Neural progenitor cell (in vitro differentiated cells): ENCODE measurements around the gene PRR22. TPM values are rescaled to one million over a fixed set of nuclear protein-coding genes. Genes with fewer than 3 reads are reported as not detected.
"Not testable (repeated sequence)": the region's sequence is repeated elsewhere in the genome, so short reads cannot be mapped to it uniquely, and the experiment has no call there.

ENCODE experiments used
- DNase-seq: peaks from one replicate; pipeline ENCODE4 v3.0.0-alpha.2; 2016; ENCODE audit warnings: low spot score
- H2AFZ ChIP-seq: fragments of 200-600 bp; sonication (generic); replicated peaks from 2 replicates; pipeline ENCODE4 v1.6.1; 2016; ENCODE audit warnings: antibody characterized with exemption
- H3F3A ChIP-seq: fragments of 200-600 bp; sonication (generic); 2 replicates; pipeline ENCODE4 v1.6.1; 2016; ENCODE audit warnings: antibody characterized with exemption, low read depth
- H3K27ac ChIP-seq: fragments of 200-600 bp; sonication (generic); 2 replicates; pipeline ENCODE4 v1.5.1; 2016; ENCODE audit warnings: mild to moderate bottlenecking
- H3K27me3 ChIP-seq: fragments of 200-600 bp; sonication (generic); 2 replicates; pipeline ENCODE4 v1.6.1; 2016; ENCODE audit warnings: mild to moderate bottlenecking, moderate library complexity
- H3K36me3 ChIP-seq: fragments of 200-600 bp; sonication (generic); 2 replicates; pipeline ENCODE4 v1.5.1; 2016
- H3K4me1 ChIP-seq: fragments of 200-600 bp; sonication (generic); 2 replicates; pipeline ENCODE4 v1.6.1; 2016; ENCODE audit warnings: mixed run types
- H3K4me2 ChIP-seq: fragments of 200-600 bp; sonication (generic); 2 replicates; pipeline ENCODE4 v1.6.1; 2016
- H3K4me3 ChIP-seq: fragments of 200-600 bp; sonication (generic); 2 replicates; pipeline ENCODE4 v1.5.1; 2016
- H3K79me2 ChIP-seq: fragments of 200-600 bp; sonication (generic); 2 replicates; pipeline ENCODE4 v1.6.1; 2016; ENCODE audit warnings: low read depth
- H3K9ac ChIP-seq: fragments of 200-600 bp; sonication (generic); 2 replicates; pipeline ENCODE4 v1.6.1; 2016
- H3K9me3 ChIP-seq: fragments of 200-600 bp; sonication (generic); 2 replicates; pipeline ENCODE4 v1.5.1; 2016; ENCODE audit warnings: low read depth
- H4K20me1 ChIP-seq: fragments of 200-600 bp; sonication (generic); 2 replicates; pipeline ENCODE4 v1.6.1; 2016; ENCODE audit warnings: low read depth
- H3K27ac Mint-ChIP-seq: 3 replicates; pipeline ENCODE4 v1.8.0; 2021; ENCODE audit warnings: mixed read lengths
- H3K27me3 Mint-ChIP-seq: 2 replicates; pipeline ENCODE4 v1.8.0; 2022; ENCODE audit warnings: low read depth, mild to moderate bottlenecking, inconsistent platforms, moderate library complexity, mixed read lengths; ENCODE audit not compliant: insufficient read depth
- H3K36me3 Mint-ChIP-seq: 3 replicates; pipeline ENCODE4 v1.8.0; 2021; ENCODE audit warnings: mixed read lengths
- H3K4me1 Mint-ChIP-seq: 3 replicates; pipeline ENCODE4 v1.8.0; 2021; ENCODE audit warnings: mixed read lengths
- H3K4me3 Mint-ChIP-seq: 3 replicates; pipeline ENCODE4 v1.8.0; 2021; ENCODE audit warnings: mild to moderate bottlenecking, moderate library complexity, mixed read lengths
- H3K9me3 Mint-ChIP-seq: 3 replicates; pipeline ENCODE4 v1.8.0; 2020; ENCODE audit warnings: mixed read lengths
- EZH2 ChIP-seq: fragments of 200-600 bp; sonication (generic); IDR thresholded peaks from 2 replicates; pipeline ENCODE4 v1.6.1; 2017; ENCODE audit warnings: antibody characterized with exemption, mild to moderate bottlenecking, moderate library complexity
- EZH2phosphoT487 ChIP-seq: fragments of 200-600 bp; sonication (generic); IDR thresholded peaks from 2 replicates; pipeline ENCODE4 v1.6.1; 2017; ENCODE audit warnings: antibody characterized with exemption
- total RNA-seq: library from RNA; depleted of rRNA; stranded (reverse); fragments of >200 nt; gene quantifications from 2 replicates; pipeline ENCODE4 v1.2.3, GENCODE V29; 2015; ENCODE audit warnings: low replicate concordance
- TF ChIP-seq, protein P1 (sequence below): fragments of 200-600 bp; sonication (generic); IDR thresholded peaks from 2 replicates; pipeline ENCODE4 v1.5.1; 2017; ENCODE audit warnings: antibody characterized with exemption, mild to moderate bottlenecking

PRR22 gene
- total RNA-seq, 1 donor from 2014 or later = not detected

DNA sequence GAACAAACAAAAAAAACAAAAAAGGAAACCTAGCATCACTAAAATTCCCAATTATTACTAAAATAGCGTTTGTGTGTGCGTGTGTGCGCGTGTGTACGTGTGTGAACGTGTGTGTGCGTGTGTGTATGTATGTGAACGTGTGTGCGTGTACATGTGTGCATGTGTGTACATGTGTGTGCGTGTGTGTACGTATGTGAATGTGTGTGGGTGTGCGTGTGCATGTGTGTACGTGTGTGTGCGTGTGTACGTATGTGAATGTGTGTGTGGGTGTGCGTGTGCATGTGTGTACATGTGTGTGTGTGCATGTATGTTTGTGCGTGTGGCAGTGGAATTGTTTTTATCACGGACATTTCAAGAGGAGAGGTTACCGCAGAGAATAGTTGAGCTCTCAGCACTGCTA is 42.5 kb downstream of the PRR22 start:
- no peaks in the 10 kb centered on the region for H3F3A ChIP-seq

DNA sequence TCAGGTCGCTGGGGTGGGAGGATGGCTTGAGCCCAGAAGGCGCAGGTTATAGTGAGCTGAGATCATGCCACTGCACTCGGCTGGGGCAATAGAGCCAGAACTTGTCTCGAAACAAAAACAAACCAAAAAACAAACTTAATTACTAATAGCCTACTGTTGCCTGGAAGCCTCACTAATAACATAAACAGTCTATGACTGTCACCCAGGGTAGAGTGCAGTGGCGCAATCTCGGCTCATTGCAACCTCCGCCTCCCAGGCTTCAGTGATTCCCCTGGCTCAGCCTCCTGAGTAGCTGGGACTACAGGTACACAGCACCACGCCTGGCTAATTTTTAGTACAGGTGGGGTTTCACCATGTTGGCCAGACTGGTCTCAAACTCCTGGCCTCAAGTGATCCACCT is 46.1 kb downstream of the PRR22 start:
- Mint-ChIP-seq H3K27me3 (peaks cover 12% of the 10 kb centered on the region), H3K4me3 (no peak overlapping the region), H3K27ac (no peak overlapping the region), H3K4me1 (no peaks in the 10 kb centered on the region), H3K9me3 (peaks cover 4% of the 10 kb centered on the region), H3K36me3 (no peaks in the 10 kb centered on the region)
- H2AFZ ChIP-seq = no peak overlapping the region
- no peak overlapping the region for H3K4me3 ChIP-seq
- H3K4me1 ChIP-seq = no peaks in the 10 kb centered on the region
- no peak overlapping the region for H3K9ac ChIP-seq
- no peaks in the 10 kb centered on the region for H3K36me3 ChIP-seq
- no peaks in the 10 kb centered on the region for H3K79me2 ChIP-seq
- no peak for DNase-seq
- TF ChIP-seq EZH2 (no peak), EZH2phosphoT487 (no peak)
- TF ChIP-seq, protein P1, sequence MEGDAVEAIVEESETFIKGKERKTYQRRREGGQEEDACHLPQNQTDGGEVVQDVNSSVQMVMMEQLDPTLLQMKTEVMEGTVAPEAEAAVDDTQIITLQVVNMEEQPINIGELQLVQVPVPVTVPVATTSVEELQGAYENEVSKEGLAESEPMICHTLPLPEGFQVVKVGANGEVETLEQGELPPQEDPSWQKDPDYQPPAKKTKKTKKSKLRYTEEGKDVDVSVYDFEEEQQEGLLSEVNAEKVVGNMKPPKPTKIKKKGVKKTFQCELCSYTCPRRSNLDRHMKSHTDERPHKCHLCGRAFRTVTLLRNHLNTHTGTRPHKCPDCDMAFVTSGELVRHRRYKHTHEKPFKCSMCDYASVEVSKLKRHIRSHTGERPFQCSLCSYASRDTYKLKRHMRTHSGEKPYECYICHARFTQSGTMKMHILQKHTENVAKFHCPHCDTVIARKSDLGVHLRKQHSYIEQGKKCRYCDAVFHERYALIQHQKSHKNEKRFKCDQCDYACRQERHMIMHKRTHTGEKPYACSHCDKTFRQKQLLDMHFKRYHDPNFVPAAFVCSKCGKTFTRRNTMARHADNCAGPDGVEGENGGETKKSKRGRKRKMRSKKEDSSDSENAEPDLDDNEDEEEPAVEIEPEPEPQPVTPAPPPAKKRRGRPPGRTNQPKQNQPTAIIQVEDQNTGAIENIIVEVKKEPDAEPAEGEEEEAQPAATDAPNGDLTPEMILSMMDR = no peak
- no peaks in the 10 kb centered on the region for H4K20me1 ChIP-seq
- H3F3A ChIP-seq = no peaks in the 10 kb centered on the region
- H3K9me3 ChIP-seq = no peaks in the 10 kb centered on the region
- H3K27ac ChIP-seq = no peak overlapping the region
- no peak overlapping the region for H3K4me2 ChIP-seq
- peaks cover 7% of the 10 kb centered on the region for H3K27me3 ChIP-seq

More for the DNA sequence above, 42.5 kb downstream of the PRR22 start:
- H3K4me3 ChIP-seq = no peak overlapping the region
- H3K4me2 ChIP-seq = no peak overlapping the region
- H3K79me2 ChIP-seq = no peaks in the 10 kb centered on the region
- no peaks in the 10 kb centered on the region for H3K4me1 ChIP-seq
- H3K27me3 ChIP-seq = no peaks in the 10 kb centered on the region
- H4K20me1 ChIP-seq = no peaks in the 10 kb centered on the region
- H3K4me3 Mint-ChIP-seq = no peak overlapping the region
- H3K4me1 Mint-ChIP-seq = peaks cover 2% of the 10 kb centered on the region
- H3K36me3 Mint-ChIP-seq = no peaks in the 10 kb centered on the region
- peaks cover 8% of the 10 kb centered on the region for H3K27me3 Mint-ChIP-seq
- peaks cover 4% of the 10 kb centered on the region for H3K9me3 Mint-ChIP-seq
- no peak overlapping the region for H3K27ac ChIP-seq
- no peak overlapping the region for H2AFZ ChIP-seq
- H3K27ac Mint-ChIP-seq = peak overlapping the region; percentile 32
- no peaks in the 10 kb centered on the region for H3K9me3 ChIP-seq
- TF ChIP-seq, protein P1 = no peak
- TF ChIP-seq EZH2 (no peak), EZH2phosphoT487 (no peak)
- no peak for DNase-seq
- no peak overlapping the region for H3K9ac ChIP-seq
- H3K36me3 ChIP-seq = no peaks in the 10 kb centered on the region

DNA sequence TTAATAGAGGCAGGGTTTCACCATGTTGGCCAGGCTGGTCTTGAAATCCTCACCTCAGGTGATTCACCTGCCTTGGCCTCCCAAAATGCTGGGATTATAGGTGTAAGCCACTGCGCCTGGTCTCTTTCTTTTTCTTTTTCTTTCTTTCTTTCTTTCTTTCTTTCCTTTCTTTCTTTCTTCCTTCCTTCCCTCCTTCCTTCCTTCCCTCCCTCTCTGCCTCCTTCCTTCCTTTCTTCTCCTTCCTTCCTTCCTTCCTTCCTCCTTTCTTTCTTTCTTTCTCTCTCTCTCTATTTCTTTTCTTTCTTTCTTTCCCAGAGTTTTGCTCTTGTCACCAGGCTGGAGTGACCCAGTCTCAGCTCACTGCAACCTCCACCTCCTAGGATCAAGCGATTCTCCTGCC is 51.4 kb downstream of the PRR22 start:
- not testable (repeated sequence) for H3K27ac ChIP-seq, H3K27me3 ChIP-seq, H3K9me3 Mint-ChIP-seq, DNase-seq, H3K9me3 ChIP-seq, H3K4me2 ChIP-seq, H3K27me3 Mint-ChIP-seq, H4K20me1 ChIP-seq, H3K4me3 Mint-ChIP-seq, H3K4me3 ChIP-seq, H3K27ac Mint-ChIP-seq, H2AFZ ChIP-seq, H3K36me3 ChIP-seq, H3K9ac ChIP-seq, H3K4me1 Mint-ChIP-seq, H3K4me1 ChIP-seq, H3K36me3 Mint-ChIP-seq, H3K79me2 ChIP-seq, H3F3A ChIP-seq

Other genes starting within 250 kb of the PRR22 start
- gene TINCR, start 216.8 kb downstream of the PRR22 start, total RNA-seq = 1.8 and 3.5 TPM in 2 replicates
- 45.2 and 53.3 TPM in 2 replicates for gene SAFB2, start 162.0 kb downstream of the PRR22 start, total RNA-seq
- gene SAFB, start 161.7 kb downstream of the PRR22 start, total RNA-seq = 57.9 and 89.2 TPM in 2 replicates
- 7.5 and 15.0 TPM in 2 replicates for gene MICOS13, start 104.2 kb downstream of the PRR22 start, total RNA-seq
- 7.7 and 60.5 TPM in 2 replicates for gene HSD11B1L, start 103.7 kb downstream of the PRR22 start, total RNA-seq
- 778 and 991 TPM in 2 replicates for gene RPL36, start 94.5 kb downstream of the PRR22 start, total RNA-seq
- gene LONP1, start 64.6 kb downstream of the PRR22 start, total RNA-seq = 35.9 and 68.4 TPM in 2 replicates
- not detected in 2 replicates for gene CATSPERD, start 64.1 kb downstream of the PRR22 start, total RNA-seq
- 20.7 and 27.6 TPM in 2 replicates for gene DUS3L, start 6.4 kb upstream of the PRR22 start, total RNA-seq
- 2.4 and 6.0 TPM in 2 replicates for gene NRTN, start 20.3 kb upstream of the PRR22 start, total RNA-seq
- gene FUT6, start 55.0 kb upstream of the PRR22 start, total RNA-seq = not detected in 2 replicates
- gene FUT3, start 66.7 kb upstream of the PRR22 start, total RNA-seq = 0.34 TPM in 1 of 2 replicates, not detected in the other
- gene FUT5, start 85.8 kb upstream of the PRR22 start, total RNA-seq = 0.09 TPM in 1 of 2 replicates, not detected in the other
- 102 and 197 TPM in 2 replicates for gene NDUFA11, start 119.0 kb upstream of the PRR22 start, total RNA-seq
- gene VMAC, start 120.1 kb upstream of the PRR22 start, total RNA-seq = 4.6 and 6.8 TPM in 2 replicates
- 2.2 and 12.4 TPM in 2 replicates for gene CAPS, start 129.5 kb upstream of the PRR22 start, total RNA-seq
- gene RANBP3, start 193.4 kb upstream of the PRR22 start, total RNA-seq = 77.8 and 83.5 TPM in 2 replicates